Measurements from ENCODE around the gene MIB2.
"Not testable (repeated sequence)": the region's sequence is repeated elsewhere in the genome, so short reads cannot be mapped to it uniquely, and the experiment has no call there.

The MIB2 gene

DNA sequence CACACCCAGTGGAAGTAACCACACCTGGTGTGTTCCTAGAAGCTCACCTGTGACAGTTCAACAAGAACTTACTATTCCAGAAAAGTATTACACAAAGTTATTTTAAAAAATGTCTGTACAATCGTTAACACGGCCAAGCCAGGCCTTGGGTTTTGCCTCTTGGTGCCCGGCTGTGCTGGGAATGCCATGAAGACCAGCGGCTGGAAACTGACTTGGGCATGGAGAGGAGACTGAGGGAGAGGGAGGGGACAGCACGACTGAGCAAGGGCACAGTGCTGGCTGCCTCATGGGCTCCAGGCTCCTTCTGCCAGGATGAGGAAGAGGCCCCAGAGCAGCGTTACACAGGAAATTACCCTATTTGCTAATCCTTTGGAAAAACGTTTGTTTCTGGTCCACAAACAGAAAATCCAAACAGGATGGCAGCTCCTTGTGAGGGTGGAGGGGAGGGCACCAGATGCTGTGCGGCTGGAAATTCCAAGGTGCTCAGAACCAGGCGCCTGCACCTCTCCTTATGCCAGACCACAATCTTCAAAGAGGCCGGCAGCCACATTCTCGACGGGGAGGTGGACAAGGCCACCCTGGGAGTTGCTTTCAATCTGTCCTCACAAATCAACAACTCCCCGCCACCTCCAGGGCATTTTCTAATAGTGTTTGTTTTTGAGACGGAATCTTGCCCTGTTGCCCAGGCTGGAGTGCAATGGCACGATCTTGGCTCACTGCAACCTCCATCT is 47.7 kb downstream of the MIB2 start:
- DNase-seq = not testable (repeated sequence)

DNA sequence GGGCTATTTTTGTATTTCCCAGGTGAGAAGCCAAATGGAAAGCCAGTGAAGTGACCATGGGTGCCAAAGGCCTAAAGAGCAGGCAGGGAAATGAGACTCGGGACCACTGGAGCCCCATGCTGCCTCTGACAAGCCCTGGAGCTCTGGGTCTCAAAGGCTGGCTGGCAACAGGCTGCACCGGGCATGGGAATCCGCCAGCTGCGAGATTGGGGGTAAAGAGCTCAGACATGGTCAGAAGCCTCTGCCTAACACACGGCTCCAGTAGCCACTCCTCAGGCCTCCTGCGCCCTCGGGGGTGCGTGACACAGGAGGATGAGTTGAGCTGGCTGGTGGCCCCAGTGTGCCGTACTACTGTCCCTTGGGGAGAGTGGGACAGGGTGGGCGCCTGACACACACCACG is 49.0 kb downstream of the MIB2 start:
- not testable (repeated sequence) for DNase-seq

DNA sequence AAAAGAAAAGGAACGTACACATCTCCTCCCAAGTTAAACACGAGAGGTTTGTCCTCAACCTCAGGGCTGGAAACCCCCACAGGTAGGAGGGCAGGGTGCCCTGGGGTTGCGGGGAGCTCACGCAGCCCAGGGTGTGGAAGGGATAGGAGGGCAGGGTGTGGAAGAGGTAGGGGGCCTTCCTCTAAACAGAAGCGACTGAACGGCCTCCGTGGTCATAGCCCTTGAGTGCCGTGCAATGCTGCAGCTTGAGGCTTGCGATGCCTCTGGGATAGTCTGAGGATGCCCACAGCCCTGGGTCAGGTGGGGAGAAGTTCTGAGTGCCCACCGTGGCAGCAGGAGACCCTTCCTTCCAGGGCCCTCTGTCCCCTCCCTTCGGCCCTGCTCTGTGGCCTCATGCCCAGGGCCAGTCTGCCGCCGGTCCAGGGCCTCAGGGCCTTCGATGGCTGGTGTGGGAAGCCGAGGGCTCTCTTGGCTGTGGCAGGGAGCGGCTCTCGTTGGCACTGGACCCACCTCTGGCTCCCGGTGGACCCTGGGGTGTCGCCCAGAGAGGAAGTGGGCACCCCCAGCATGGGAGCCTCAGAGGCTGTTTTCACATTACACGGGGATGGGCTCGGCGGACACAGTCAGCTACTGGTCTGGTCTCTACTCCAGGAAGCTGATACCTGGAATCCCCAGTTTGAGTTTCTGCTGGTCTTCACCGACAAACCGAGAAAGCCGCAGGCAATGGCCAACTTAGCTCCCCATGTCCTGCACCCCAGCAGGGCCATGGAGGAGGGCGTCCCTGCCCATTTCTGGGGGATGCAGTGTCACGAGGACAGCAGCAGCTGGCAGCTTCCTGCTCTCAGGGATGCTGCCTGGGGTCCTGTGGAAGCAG is 49.9 kb downstream of the MIB2 start:
- DNase-seq = no peak

- peak; percentile 27 for DNase-seq
Observed at GRCh38 chr1:1665815-1666251, 50.5 kb downstream of the MIB2 start.

GRCh38 chr1:1666526-1666925 is 51.2 kb downstream of the MIB2 start:
- DNase-seq = no peak

- no peak for DNase-seq
Observed at GRCh38 chr1:1669468-1670440, 54.5 kb downstream of the MIB2 start.

DNA sequence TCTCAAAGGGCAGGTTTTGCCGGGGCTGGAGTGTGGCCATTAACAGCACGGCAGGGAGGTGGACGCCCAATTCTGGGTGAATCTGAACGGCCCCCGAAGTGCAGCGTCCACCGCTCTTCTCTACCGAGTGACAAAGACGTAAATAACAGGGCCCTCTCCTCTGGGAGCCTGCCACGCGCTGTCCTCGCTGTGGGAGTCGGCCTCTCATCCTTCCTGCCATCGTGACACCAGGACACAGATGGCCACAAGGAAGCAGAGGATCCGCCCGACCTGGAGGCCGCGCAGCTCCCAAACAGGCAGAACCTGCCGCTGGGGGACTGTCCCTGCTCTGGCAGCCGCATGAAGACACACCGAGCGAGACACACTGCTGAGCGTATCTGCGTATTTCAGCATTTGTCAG is 55.6 kb downstream of the MIB2 start:
- DNase-seq = no peak

- no peak for DNase-seq
Observed at GRCh38 chr1:1671365-1672119, 56.2 kb downstream of the MIB2 start.

DNA sequence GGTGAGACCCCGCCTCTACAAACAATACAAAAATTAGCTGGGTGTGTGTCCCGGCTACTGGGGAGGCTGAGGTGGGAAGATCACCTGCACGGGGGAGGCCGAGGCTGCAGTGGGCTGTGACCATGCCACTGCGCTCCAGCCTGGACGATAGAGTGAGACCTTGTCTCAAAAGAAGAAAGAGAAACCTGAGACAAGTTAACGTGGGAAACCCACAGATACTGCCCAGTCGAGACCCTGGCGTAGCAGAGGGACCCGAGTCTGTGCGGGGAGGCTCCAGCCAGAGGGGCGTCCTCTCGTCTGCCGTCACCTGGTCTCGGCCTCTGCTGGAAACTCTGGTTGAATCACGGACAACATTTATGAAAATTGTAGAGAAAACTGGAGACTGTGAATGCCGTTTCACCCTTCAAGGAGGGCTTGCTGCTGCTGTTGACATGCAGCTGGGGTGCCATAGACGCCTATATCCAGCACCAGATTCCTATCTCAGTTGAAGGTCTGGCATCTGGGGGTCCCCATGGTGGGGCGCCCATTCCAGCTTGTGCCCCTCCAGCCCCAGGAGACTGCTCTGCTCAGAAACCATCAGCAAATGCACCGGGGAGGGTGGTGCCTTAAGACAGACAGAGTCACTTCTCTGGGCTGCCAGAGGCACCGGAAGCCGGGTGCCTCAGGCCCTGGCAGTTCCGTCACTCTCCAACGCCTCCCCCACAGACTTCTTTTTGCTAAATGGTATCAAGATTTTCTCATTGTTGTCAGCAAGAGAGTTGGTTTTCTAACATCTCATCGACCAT is 57.1 kb downstream of the MIB2 start:
- no peak for DNase-seq

DNA sequence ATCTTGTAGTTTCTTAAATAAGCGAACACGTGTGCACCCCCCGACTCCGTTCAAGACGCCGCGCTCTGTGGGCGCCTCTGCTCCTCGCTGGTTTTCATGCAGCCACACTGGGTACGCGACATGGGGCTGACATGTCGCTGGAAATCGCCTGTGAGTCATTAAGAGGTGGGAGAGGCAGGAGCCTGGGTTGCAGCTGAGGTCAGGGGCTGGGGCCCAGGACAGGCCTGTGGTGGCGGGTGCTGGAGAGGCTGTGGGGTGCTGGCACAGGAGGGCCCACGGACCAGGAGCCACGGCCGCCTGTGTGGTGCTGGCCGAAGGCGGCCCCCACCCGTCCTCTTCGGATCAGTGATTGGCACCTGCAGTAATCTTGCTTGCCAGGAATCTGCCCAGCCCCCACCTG is 59.5 kb downstream of the MIB2 start:
- not testable (repeated sequence) for DNase-seq

- not testable (repeated sequence) for DNase-seq
Observed at GRCh38 chr1:1675218-1675617, 59.9 kb downstream of the MIB2 start.

GRCh38 chr1:1676087-1676486 is 60.8 kb downstream of the MIB2 start:
- DNase-seq = not testable (repeated sequence)

DNA sequence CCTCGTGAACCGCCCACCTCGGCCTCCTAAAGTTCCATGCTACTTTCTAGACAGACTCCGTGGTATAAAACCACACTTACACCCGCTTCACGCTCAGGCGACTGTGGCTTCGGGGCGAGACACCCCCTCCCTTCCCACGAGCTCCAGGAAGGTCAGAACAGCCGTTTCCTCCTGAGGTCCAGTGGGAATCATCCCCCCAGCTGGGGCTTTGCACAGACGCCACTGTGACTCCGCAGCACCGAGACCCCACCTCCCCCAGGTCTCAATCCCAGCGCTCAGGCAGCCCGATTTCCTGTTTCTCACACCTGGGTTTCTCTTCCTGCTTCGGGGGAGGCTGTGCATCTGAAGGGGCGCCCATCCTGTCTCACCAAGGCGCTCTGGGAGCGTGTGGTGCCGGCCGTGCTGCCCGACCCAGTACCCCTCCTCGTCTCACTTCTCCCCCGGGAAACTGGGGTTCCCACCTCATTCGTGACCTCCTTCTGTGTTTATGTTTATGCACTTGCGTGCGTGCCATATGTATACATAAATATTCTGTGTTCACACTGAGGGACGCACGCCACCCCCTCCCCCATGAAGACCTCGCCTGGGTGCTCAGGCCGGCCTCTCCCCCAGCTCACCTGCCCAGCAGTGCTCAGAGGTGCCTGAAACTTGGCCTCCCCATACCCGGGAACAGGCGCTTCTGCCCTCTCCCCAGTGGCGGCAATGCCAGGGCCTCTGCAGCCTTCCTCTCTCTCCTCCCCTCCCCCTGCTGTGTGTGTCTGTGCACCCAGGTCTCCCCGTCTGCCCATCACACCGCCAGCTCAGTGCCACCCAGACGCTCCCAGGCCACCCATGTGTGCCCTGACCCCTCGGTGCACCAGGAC is 62.6 kb downstream of the MIB2 start:
- peak; percentile 34 for DNase-seq

- peak; percentile 21 for DNase-seq
Observed at GRCh38 chr1:1678581-1679380, 63.5 kb downstream of the MIB2 start.

All from T-helper 9 cell (primary cell).